Vagina (tissue), 2 donors: ENCODE measurements around the gene RFESD.

Source experiments
- POLR2A ChIP-seq, 2 donors: fragments of 450-650 bp; IDR thresholded peaks; one replicate each; pipeline ENCODE4 v1.6.1; 2017; ENCODE audit warnings: antibody characterized with exemption in 2 of 2, mild to moderate bottlenecking in 2 of 2, moderate library complexity in 2 of 2
- TF ChIP-seq, protein P1 (sequence below), 3 experiments: fragments of 450-650 bp in 2 of 3; fragments of 200-600 bp in 1 of 3; sonication (generic) in 1 of 3; IDR thresholded peaks; one replicate each; pipeline ENCODE4 v1.5.1; 2017 to 2019; ENCODE audit warnings: antibody characterized with exemption in 3 of 3, mild to moderate bottlenecking in 2 of 3, moderate library complexity in 2 of 3

DNA sequence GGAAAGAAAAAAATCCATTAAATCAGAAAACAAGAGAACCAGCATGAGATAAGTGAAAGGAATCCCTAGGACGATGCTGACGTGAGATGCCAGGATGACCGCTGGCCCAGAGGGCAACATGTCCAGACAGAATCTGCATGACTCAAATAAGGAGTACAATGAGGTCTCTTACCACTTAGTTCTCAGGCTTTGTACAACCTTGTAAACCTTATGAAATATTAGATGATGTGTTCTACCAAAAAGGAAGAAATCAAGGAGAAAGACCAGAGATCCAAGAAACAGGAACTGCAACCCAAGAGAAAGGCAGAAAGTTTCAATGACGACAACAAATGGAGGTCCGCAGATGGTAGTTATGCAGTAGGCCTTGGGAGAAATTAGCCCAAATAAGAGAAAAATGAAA is 29.5 kb upstream of the RFESD start:
- TF ChIP-seq POLR2A (IDR thresholded peaks at IDR 0.05) = no peak
- TF ChIP-seq, protein P1, sequence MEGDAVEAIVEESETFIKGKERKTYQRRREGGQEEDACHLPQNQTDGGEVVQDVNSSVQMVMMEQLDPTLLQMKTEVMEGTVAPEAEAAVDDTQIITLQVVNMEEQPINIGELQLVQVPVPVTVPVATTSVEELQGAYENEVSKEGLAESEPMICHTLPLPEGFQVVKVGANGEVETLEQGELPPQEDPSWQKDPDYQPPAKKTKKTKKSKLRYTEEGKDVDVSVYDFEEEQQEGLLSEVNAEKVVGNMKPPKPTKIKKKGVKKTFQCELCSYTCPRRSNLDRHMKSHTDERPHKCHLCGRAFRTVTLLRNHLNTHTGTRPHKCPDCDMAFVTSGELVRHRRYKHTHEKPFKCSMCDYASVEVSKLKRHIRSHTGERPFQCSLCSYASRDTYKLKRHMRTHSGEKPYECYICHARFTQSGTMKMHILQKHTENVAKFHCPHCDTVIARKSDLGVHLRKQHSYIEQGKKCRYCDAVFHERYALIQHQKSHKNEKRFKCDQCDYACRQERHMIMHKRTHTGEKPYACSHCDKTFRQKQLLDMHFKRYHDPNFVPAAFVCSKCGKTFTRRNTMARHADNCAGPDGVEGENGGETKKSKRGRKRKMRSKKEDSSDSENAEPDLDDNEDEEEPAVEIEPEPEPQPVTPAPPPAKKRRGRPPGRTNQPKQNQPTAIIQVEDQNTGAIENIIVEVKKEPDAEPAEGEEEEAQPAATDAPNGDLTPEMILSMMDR (IDR thresholded peaks at IDR 0.05) = no peak
